Right atrium auricular region (tissue), 2 donors: ENCODE results near the gene DGLUCY. TPM values are rescaled to one million over a fixed set of nuclear protein-coding genes. Genes with fewer than 3 reads are reported as not detected.
"Not testable (repeated sequence)": the region's sequence is repeated elsewhere in the genome, so short reads cannot be mapped to it uniquely, and the experiment has no call there.

Source experiments
- DNase-seq: peaks from one replicate; pipeline ENCODE4 v3.0.0-alpha.2; 2019; ENCODE audit warnings: low spot score
- H3K27ac ChIP-seq, 2 donors: fragments of 200-600 bp; sonication (generic); 1 replicate in 1 of 2; 2 replicates in 1 of 2; pipeline ENCODE4 v1.5.1; 2016 to 2019
- H3K27me3 ChIP-seq, 2 donors: fragments of 200-600 bp; sonication (generic); one replicate each; pipeline versions ENCODE4 v1.5.1 to v1.6.0; 2017 to 2019
- H3K36me3 ChIP-seq: fragments of 200-600 bp; sonication (generic); one replicate; pipeline ENCODE4 v1.5.1; 2016
- H3K4me1 ChIP-seq, 2 donors: fragments of 200-600 bp; sonication (generic); one replicate each; pipeline versions ENCODE4 v1.5.1 to v1.6.0; 2017 to 2019
- H3K4me3 ChIP-seq, 2 donors: fragments of 200-600 bp; sonication (generic); 1 replicate in 1 of 2; 2 replicates in 1 of 2; pipeline ENCODE4 v1.5.1; 2017 to 2019; ENCODE audit warnings: mild to moderate bottlenecking in 1 of 2, moderate library complexity in 1 of 2
- H3K9me3 ChIP-seq, 2 donors: fragments of 200-600 bp; sonication (generic); one replicate each; pipeline ENCODE4 v1.5.1; 2019
- total RNA-seq, 2 donors: library from RNA; depleted of rRNA; stranded (reverse); fragments of >200 nt; gene quantifications; one replicate each; pipeline ENCODE4 v1.1.0, GENCODE V29; 2016
- TF ChIP-seq, protein P1 (sequence below), 2 donors: fragments of 200-600 bp; sonication (generic); IDR thresholded peaks; one replicate each; pipeline ENCODE4 v1.5.1; 2019; ENCODE audit warnings: antibody characterized with exemption in 2 of 2

DGLUCY gene
- total RNA-seq, 2 donors from 2014 or later = 81.8 to 136 TPM

GRCh38 chr14:91078095-91078737 lies 35.7 kb upstream of the DGLUCY start:
- no peaks in the 10 kb centered on the region for H3K9me3 ChIP-seq
- H3K4me1 ChIP-seq = no peaks in the 10 kb centered on the region
- H3K27ac ChIP-seq = no peak overlapping the region
- H3K4me3 ChIP-seq = no peak overlapping the region
- H3K27me3 ChIP-seq = no peaks in the 10 kb centered on the region
- no peak for DNase-seq
- H3K36me3 ChIP-seq = no peaks in the 10 kb centered on the region
- TF ChIP-seq, protein P1, sequence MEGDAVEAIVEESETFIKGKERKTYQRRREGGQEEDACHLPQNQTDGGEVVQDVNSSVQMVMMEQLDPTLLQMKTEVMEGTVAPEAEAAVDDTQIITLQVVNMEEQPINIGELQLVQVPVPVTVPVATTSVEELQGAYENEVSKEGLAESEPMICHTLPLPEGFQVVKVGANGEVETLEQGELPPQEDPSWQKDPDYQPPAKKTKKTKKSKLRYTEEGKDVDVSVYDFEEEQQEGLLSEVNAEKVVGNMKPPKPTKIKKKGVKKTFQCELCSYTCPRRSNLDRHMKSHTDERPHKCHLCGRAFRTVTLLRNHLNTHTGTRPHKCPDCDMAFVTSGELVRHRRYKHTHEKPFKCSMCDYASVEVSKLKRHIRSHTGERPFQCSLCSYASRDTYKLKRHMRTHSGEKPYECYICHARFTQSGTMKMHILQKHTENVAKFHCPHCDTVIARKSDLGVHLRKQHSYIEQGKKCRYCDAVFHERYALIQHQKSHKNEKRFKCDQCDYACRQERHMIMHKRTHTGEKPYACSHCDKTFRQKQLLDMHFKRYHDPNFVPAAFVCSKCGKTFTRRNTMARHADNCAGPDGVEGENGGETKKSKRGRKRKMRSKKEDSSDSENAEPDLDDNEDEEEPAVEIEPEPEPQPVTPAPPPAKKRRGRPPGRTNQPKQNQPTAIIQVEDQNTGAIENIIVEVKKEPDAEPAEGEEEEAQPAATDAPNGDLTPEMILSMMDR (IDR thresholded peaks at IDR 0.05) = no peak

DNA sequence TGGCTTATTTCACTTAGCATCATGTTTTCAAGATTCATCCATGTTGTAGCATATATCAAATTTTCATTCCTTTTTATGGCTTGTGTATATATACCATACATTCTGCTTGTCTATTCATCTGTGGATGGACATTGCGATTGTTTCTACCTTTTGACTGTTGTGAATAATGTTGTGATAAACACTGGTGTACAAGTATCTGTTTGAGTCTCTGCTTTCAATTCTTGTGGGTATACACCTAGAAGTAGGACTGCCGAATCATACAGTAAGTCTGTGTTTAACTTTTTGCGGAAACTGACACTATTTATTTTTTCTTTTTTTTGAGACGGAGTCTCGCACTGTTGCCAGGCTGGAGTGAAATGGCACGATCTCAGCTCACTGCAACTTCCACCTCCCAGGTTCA lies 33.8 kb upstream of the DGLUCY start:
- TF ChIP-seq, protein P1 (IDR thresholded peaks at IDR 0.05) = no peak
- Histone ChIP-seq H3K4me3 (no peak overlapping the region), H3K27me3 (no peaks in the 10 kb centered on the region), H3K4me1 (no peaks in the 10 kb centered on the region), H3K9me3 (no peaks in the 10 kb centered on the region), H3K36me3 (no peaks in the 10 kb centered on the region), H3K27ac (no peak overlapping the region)
- DNase-seq = no peak

- Histone ChIP-seq H3K27ac (no peak overlapping the region), H3K4me3 (no peak overlapping the region), H3K9me3 (no peaks in the 10 kb centered on the region), H3K36me3 (no peaks in the 10 kb centered on the region), H3K27me3 (no peaks in the 10 kb centered on the region), H3K4me1 (no peaks in the 10 kb centered on the region)
- TF ChIP-seq, protein P1 (IDR thresholded peaks at IDR 0.05) = no peak
- no peak for DNase-seq
These were observed 31.6 kb upstream of the DGLUCY start for GRCh38 chr14:91082282-91082681.

DNA sequence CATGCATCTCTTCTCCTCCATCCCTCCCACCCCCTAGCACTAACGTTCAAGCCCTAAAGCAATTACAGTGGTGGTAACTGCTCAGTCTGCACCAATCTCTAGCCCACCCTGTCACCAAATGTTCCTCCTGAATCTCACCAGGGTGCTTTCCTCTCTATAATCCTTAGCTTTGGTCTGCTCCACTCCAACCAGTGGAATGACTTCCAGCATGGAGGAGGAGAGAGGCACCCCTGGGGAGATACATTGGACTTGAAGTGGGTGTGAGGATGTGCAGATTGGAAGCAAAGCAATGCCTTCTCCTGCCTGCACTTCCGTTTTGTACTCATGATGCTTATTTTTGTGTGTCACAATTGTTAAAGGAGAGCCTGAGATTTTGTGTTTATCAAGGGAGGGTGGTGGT lies 29.4 kb upstream of the DGLUCY start:
- Histone ChIP-seq H3K4me1 (no peaks in the 10 kb centered on the region), H3K4me3 (no peak overlapping the region), H3K27me3 (no peaks in the 10 kb centered on the region), H3K27ac (no peak overlapping the region), H3K9me3 (no peaks in the 10 kb centered on the region), H3K36me3 (no peaks in the 10 kb centered on the region)
- TF ChIP-seq, protein P1 (IDR thresholded peaks at IDR 0.05) = no peak
- no peak for DNase-seq

DNA sequence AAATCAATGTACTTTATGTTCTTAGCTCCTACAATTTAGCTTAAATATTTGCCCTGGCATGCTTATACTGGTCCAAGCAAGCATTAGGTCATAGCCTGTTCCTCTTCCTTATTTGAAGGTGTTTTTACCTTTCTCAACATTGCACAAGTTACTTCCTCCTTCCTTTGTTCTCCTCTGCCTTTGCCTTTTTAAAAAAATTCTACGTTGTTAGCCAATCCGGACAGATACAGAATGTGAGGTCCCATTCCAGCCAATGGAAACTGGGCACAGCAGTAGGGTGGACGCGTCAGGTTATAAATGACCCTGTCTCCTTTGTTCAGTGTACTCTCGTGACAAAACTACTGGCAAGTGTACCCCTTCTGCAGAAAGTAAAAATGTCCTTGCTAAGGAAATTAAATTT lies 26.4 kb upstream of the DGLUCY start:
- not testable (repeated sequence) for H3K27ac ChIP-seq, H3K4me1 ChIP-seq, H3K4me3 ChIP-seq

DNA sequence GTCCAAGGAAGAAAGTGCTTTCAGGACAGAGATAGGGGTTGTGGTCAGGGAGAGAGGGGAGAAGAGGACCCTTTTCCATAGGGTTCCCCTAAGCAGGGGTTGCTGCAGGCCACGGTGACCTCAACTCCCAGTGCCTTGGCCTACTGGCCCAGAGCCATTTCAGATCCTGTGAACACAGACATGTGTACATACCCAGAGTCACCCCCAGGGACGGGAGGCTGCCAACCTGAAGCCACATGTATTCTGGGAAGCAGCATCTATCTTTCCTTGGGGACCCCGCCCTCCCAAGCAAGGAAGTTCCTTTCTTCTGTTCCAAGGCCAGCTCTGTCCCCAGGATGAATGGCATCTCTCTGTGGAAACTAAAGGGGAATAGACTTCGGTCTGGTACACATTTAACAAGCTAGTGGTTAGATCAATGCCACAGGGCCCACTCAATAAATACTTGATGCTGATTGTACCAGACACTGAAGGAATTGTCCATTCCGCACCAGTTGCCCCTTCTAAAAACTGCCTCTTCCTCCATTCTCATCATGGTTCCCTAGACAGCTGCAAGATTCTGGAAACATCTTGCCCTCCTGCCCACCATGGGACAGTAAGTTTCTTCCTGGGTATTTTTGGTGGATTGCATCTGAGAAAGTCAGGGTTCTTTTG lies 25.2 kb upstream of the DGLUCY start:
- Histone ChIP-seq H3K4me3 (no peak overlapping the region), H3K27ac (no peak overlapping the region), H3K36me3 (no peaks in the 10 kb centered on the region), H3K9me3 (no peaks in the 10 kb centered on the region), H3K4me1 (no peaks in the 10 kb centered on the region), H3K27me3 (no peaks in the 10 kb centered on the region)
- TF ChIP-seq, protein P1 (IDR thresholded peaks at IDR 0.05) = no peak
- no peak for DNase-seq

More for the DNA sequence above, 26.4 kb upstream of the DGLUCY start:
- not testable (repeated sequence) for H3K36me3 ChIP-seq, H3K27me3 ChIP-seq, H3K9me3 ChIP-seq, DNase-seq
